ENCODE data around the gene CRLF1. TPM values are rescaled to one million over a fixed set of nuclear protein-coding genes. Genes with fewer than 3 reads are reported as not detected.

Gene CRLF1
- total RNA-seq, 8 experiments from 2014 or later: 1.5 to 18.3 (median 4.7) TPM

DNA sequence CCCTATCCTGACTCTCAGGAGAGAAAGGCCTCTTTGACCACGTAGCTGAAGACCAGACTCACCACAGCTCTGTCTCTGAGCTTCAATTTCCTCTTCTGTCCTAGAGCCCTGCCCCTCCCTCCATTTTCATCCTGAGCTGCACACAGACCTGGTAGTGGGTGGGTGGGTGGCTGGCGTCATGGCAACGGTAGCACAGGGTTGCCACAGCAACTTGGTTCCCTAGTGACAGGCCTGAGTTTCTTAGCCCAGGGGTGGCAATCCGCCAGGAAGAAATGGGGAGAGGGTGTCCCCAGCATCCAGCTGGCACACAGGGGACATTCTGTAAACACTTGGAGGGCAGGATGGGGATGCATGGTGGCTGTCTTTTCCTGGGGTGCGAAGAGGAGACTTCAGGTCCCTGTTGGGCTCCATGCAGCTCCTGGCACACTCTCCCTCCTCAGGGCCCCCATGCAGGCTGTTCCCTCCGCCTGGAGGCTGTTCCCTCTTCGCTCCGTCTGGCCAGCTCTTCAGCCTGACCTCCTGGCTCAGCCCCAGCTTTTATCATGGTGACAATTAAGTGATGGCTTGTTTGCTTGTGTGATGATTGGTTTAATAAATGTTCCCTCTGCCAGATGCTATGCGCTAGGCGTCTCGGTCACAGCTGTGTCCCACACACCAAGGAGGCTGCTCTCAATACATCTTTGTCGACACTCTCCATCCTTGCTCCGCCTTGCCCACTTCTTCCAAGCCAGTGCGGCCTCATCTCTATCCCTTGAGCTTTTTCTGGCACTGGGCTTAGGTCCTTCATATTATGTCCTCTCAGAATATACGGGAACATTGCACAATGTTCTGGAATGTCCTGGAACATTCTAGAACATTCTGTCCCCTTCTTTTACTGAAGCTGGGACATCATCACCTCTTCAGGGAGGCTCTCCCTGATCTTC lies 22.8 kb upstream of the CRLF1 start:
- in situ Hi-C loops (cut with MboI; ENCODE audit: low pct_unique_long_range_greater_than_20kb in 2 of 9, low sequenced_read_pairs in 9 of 9, unreplicated experiment in 9 of 9): no loop called here
- 0 to 62% (median 40%) methylated on average over 1 to 5 of the region's 15 CpGs; no CpG with 5 or more reads in 3 of the 10 experiments for WGBS, 10 experiments

DNA sequence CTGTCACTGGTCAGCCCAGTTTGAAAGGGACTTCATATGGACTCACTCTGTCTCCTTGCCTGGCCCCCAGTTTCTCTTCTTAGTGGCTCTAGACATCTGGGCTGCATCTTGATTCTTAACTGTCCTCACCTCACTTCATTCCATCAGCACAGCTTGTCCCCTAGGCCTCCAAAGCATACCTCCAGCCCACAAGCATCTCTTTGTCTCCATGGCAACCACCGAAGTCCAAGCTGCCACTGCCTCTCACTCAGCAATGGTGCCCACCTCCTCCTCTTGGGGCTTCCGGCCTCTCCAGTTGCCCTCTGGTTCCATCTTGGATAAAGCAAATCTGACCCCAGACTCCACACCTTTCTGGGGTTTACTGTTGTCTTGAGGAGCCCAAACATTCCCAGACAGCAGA lies 20.3 kb upstream of the CRLF1 start:
- no peak overlapping the region for H3K27ac ChIP-seq
- peaks cover 9% of the 10 kb centered on the region in 2 donors for H3K4me1 ChIP-seq (replicated peaks in 1 of 2)
- in situ Hi-C loops (cut with MboI; ENCODE audit: low pct_unique_long_range_greater_than_20kb in 2 of 9, low sequenced_read_pairs in 9 of 9, unreplicated experiment in 9 of 9): no loop called here
- 38 to 60% (median 43%) methylated on average over 1 to 2 of the region's 2 CpGs; no CpG with 5 or more reads in 7 of the 10 experiments for WGBS, 10 experiments
- H3K4me3 ChIP-seq: no peak overlapping the region
- ATAC-seq (replicated peaks in 6 of 8): peak in 3 of 8 experiments; percentile 34 to 56 (median 37)

More for the DNA sequence above, 22.8 kb upstream of the CRLF1 start:
- Histone ChIP-seq H3K4me3 (no peak overlapping the region), H3K27ac (no peak overlapping the region), H3K4me1 (replicated peaks in 1 of 2) (peaks cover 9% of the 10 kb centered on the region in 2 donors)
- ATAC-seq (replicated peaks in 6 of 8): peak in 5 of 8 experiments; percentile 74 to 85 (median 80)

- H3K4me1 ChIP-seq (replicated peaks in 1 of 2): no peaks in the 10 kb centered on the region
- H3K27ac ChIP-seq: no peak overlapping the region
- H3K4me3 ChIP-seq: no peak overlapping the region
- in situ Hi-C loops (cut with MboI; ENCODE audit: low pct_unique_long_range_greater_than_20kb in 2 of 9, low sequenced_read_pairs in 9 of 9, unreplicated experiment in 9 of 9): no loop called here
- 23 to 87% (median 50%) methylated on average over 1 to 4 of the region's 7 CpGs; no CpG with 5 or more reads in 5 of the 10 experiments for WGBS, 10 experiments
- peak in 3 of 8 experiments; percentile 16 to 62 (median 25) for ATAC-seq (replicated peaks in 6 of 8)
Measured at GRCh38 chr19:18620902-18621301, 14.3 kb upstream of the CRLF1 start.

GRCh38 chr19:18620311-18620710 lies 13.7 kb upstream of the CRLF1 start:
- 80% methylated on average over 1 of the region's 10 CpGs; no CpG with 5 or more reads in 9 of the 10 experiments for WGBS, 10 experiments
- no peaks in the 10 kb centered on the region for H3K4me1 ChIP-seq (replicated peaks in 1 of 2)
- in situ Hi-C loops (cut with MboI; ENCODE audit: low pct_unique_long_range_greater_than_20kb in 2 of 9, low sequenced_read_pairs in 9 of 9, unreplicated experiment in 9 of 9): no loop called here
- no peak overlapping the region for H3K4me3 ChIP-seq
- ATAC-seq (replicated peaks in 6 of 8): no peak
- no peak overlapping the region for H3K27ac ChIP-seq

DNA sequence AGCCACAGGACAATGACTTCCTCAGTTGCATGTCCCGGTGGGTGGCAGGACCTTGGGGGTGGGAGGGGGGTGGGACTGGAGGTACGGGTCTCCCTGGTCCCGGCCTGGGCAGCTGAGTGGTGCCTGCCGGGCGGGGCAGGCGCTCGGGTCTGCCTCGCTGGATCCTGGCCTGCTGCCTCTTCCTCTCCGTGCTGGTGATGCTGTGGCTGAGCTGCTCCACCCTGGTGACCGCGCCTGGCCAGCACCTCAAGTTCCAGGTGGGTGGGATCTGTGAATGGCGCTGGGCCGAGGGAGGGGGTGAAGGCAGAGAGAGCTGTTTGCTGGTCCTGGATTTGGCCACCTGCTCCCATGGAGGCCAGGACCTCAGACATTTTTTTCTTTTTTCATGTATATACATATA lies 11.6 kb upstream of the CRLF1 start:
- no peak overlapping the region for H3K4me3 ChIP-seq
- ATAC-seq (replicated peaks in 6 of 8): no peak
- in situ Hi-C loops (cut with MboI; ENCODE audit: low pct_unique_long_range_greater_than_20kb in 2 of 9, low sequenced_read_pairs in 9 of 9, unreplicated experiment in 9 of 9): no loop called here
- no CpG with 5 or more reads among the region's 13 CpGs for WGBS, 10 experiments
- peaks cover 6 to 7% of the 10 kb centered on the region in 2 donors for H3K4me1 ChIP-seq (replicated peaks in 1 of 2)
- no peak overlapping the region for H3K27ac ChIP-seq

GRCh38 chr19:18617562-18617961 lies 11.0 kb upstream of the CRLF1 start:
- no peak for ATAC-seq (replicated peaks in 6 of 8)
- Histone ChIP-seq H3K4me3 (no peak overlapping the region), H3K4me1 (replicated peaks in 1 of 2) (peaks cover 6 to 7% of the 10 kb centered on the region in 2 donors), H3K27ac (no peak overlapping the region)
- in situ Hi-C loops (cut with MboI; ENCODE audit: low pct_unique_long_range_greater_than_20kb in 2 of 9, low sequenced_read_pairs in 9 of 9, unreplicated experiment in 9 of 9): no loop called here

- Histone ChIP-seq H3K27ac (no peak overlapping the region), H3K4me3 (no peak overlapping the region), H3K4me1 (replicated peaks in 1 of 2) (peaks cover 13 to 17% of the 10 kb centered on the region in 2 donors)
- in situ Hi-C loops (cut with MboI; ENCODE audit: low pct_unique_long_range_greater_than_20kb in 2 of 9, low sequenced_read_pairs in 9 of 9, unreplicated experiment in 9 of 9): no loop called here
- WGBS, 10 experiments: 17 to 80% (median 66%) methylated on average over 1 of the region's 3 CpGs; no CpG with 5 or more reads in 6 of the 10 experiments
- no peak for ATAC-seq (replicated peaks in 6 of 8)
Measured at GRCh38 chr19:18616023-18616422, 9.4 kb upstream of the CRLF1 start.

DNA sequence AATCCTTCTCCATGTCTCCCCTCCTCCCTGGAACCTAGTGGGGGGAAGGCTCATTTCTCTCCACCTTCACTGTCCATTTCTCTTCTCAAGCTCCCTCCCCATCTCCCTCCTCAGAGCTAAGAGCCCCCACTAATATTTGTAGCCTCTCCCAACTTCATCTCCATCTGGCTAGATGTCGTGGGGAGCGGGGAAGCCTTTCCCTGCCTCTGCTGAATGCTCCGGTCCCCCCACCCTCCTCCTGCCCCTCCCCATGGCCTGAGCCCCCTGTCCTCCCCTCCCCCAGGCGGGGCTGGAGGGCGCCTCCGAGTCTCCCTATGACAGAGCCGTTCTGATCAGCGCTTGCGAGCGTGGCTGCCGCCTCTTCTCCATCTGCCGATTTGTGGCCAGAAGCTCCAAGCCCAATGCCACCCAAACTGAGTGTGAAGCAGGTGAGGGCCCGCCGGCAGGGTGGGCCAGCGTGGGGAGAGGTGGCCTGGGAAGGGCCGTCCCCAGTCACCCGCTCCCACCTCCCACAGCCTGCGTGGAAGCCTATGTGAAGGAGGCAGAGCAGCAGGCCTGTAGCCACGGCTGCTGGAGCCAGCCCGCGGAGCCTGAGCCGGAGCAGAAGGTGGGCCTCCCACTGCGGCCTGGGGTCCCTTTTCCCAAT lies 7.1 kb upstream of the CRLF1 start:
- peak overlapping the region; percentile 46 to 71 for H3K27ac ChIP-seq
- peak overlapping the region; percentile 53 to 97 (median 73) for H3K4me3 ChIP-seq
- in situ Hi-C loops (cut with MboI; ENCODE audit: low pct_unique_long_range_greater_than_20kb in 2 of 9, low sequenced_read_pairs in 9 of 9, unreplicated experiment in 9 of 9): no loop called here
- ATAC-seq (replicated peaks in 6 of 8): peak in 5 of 8 experiments; percentile 37 to 49 (median 42)
- H3K4me1 ChIP-seq (replicated peaks in 1 of 2): peaks cover 22 to 23% of the 10 kb centered on the region in 2 donors
- 0 to 60% (median 20%) methylated on average over 1 to 3 of the region's 23 CpGs; no CpG with 5 or more reads in 7 of the 10 experiments for WGBS, 10 experiments

DNA sequence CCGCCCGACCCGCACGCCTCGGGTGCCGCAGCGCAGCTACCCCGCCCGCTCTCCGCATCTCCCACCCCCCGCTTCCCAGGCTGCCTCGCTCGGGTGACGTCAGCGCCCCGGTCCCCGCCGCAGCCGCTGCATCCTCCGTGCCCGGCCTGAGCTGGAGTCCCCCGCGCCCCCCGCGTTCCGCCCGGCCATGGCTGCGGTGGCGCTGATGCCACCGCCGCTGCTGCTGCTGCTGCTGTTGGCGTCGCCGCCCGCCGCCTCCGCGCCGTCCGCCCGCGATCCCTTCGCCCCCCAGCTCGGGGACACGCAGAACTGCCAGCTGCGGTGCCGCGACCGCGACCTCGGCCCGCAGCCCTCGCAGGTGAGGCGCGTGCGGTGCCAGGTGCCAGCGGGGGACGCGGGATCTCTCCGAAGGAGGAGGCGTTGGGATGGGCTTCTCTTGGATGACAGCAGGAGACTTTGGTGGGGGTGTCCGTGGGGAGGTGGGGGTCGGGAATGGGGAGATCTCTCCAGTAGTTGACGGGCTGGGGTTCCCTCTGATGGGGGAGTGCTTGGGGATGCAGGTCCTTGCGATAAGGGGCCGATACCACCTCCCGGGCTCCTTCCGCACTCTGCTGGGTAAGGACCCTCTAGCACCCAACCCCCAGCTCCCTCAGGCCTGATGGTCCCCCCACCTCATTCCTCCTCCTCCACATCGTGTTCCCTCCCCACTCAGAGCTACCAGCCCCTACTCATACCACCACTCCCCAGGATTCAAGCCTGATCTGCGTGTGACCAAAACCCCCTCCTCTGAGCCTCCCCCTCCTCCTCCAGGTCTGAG lies 6.4 kb upstream of the CRLF1 start, which contains the start of gene TMEM59L:
Gene TMEM59L (plus strand): TSS at position 99 of the 817 bp plus-strand sequence. CDS start 89 bp downstream, at position 188.
- no CpG with 5 or more reads among the region's 70 CpGs for whole genome bisulfite sequencing, 10 experiments
- peak within 1 kb of the TSS; percentile 53 to 97 (median 73) for H3K4me3 ChIP-seq
- peak within 1 kb of the TSS; percentile 46 to 71 for H3K27ac ChIP-seq
- H3K4me1 ChIP-seq (replicated peaks in 1 of 2): peaks cover 22 to 23% of the 10 kb centered on the region in 2 donors
- in situ Hi-C loops (cut with MboI; ENCODE audit: low pct_unique_long_range_greater_than_20kb in 2 of 9, low sequenced_read_pairs in 9 of 9, unreplicated experiment in 9 of 9): no loop called here
- ATAC-seq (replicated peaks in 6 of 8): peak; percentile 17 to 83 (median 72)

DNA sequence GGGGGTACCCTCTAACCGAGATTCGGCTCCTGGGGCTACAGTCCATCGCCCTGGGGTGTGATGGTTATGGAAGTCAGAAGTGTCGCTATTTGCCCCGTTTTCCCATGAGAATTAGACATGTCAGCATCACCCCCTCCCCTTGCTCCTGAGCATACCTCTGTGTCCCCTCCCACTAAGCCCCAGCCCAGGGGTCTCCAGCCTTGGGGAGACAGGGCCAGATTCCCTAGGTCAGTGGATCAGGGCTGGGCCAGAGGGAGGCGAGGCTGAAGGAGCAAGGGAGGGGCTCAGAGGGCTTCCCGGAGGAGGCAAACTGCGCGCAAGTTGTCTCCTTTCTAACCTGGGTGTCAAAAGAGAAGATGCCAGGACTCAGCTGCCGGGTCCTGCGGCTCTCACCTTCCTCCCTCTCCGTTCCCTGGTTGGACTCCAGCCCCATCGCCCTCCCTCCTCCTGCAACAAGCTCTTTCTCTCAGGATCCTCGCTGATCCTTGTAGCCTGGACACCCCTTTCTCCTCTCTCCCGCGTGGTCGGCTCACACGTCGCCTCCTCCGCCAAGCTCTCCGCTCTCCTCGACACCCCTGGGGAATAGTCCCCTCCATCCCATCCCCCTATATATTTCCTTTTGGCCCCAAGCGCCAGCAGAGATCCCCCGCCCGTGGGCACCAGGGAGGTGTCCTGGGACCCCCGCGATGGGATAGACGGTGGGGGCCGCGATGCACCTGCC lies 5.6 kb upstream of the CRLF1 start:
- in situ Hi-C loops (cut with MboI; ENCODE audit: low pct_unique_long_range_greater_than_20kb in 2 of 9, low sequenced_read_pairs in 9 of 9, unreplicated experiment in 9 of 9): no loop called here
- H3K4me1 ChIP-seq (replicated peaks in 1 of 2): peaks cover 22 to 29% of the 10 kb centered on the region in 2 donors
- peak overlapping the region; percentile 53 to 97 (median 73) for H3K4me3 ChIP-seq
- 0 to 5% (median 0%) methylated on average over 1 to 5 of the region's 30 CpGs; no CpG with 5 or more reads in 5 of the 10 experiments for WGBS, 10 experiments
- ATAC-seq (replicated peaks in 6 of 8): peak in 6 of 8 experiments; percentile 20 to 68 (median 60)
- H3K27ac ChIP-seq: peak overlapping the region; percentile 46 to 71

DNA sequence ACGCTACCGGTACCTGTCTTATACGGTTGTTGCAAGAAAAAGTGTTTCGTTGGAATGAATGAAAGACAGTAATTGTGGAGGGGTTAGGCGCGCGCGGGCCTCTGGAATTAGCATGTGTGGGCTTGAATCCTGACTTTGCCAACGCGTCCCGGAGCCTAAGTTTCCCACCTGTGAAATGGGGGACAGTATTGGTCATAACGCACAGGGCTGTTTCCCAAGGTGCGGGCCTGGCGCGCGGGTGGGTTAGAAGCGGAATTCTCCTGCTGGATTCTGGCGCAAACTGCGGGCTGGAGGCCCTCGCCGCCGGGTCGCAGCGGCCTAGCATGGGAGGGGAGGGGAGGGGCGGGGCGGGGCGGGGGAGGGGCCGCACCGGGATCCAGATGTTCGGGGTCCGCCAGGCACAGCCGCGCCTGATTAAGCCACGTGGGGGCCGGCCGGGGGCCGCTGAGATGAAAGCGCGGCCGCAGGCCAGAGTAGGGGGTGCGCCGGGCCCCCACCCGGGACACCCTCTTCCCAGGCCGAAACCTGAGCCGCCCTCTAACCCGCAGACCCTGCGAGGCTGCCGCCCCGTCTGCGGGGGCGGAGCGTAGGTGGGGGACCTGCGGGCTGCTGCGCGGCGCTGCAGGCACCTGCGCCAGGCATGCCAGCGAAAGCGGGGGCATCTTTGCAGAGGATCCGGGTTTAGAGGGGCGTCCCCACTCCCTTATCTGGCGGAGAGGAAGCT lies 4.9 kb upstream of the CRLF1 start:
- Histone ChIP-seq H3K4me1 (replicated peaks in 1 of 2) (peaks cover 22 to 29% of the 10 kb centered on the region in 2 donors), H3K4me3 (peak overlapping the region; percentile 53 to 97 (median 73)), H3K27ac (no peak overlapping the region)
- ATAC-seq (replicated peaks in 6 of 8): peak in 6 of 8 experiments; percentile 5 to 44 (median 35)
- 0 to 10% (median 0%) methylated on average over 2 to 10 of the region's 62 CpGs; no CpG with 5 or more reads in 5 of the 10 experiments for WGBS, 10 experiments
- in situ Hi-C loops (cut with MboI; ENCODE audit: low pct_unique_long_range_greater_than_20kb in 2 of 9, low sequenced_read_pairs in 9 of 9, unreplicated experiment in 9 of 9): no loop called here

Data from motor neuron (in vitro differentiated cells).